GM18858 (cell line): Measurements from ENCODE around the gene TNFRSF13B.
"Not testable (repeated sequence)": the region's sequence is repeated elsewhere in the genome, so short reads cannot be mapped to it uniquely, and the experiment has no call there.

Experiments
- ATAC-seq: cut with Tn5 transposase; IDR thresholded peaks from one replicate; pipeline ENCODE4 v1.9.1; 2021; ENCODE audit not compliant: unreplicated experiment

The TNFRSF13B gene

DNA sequence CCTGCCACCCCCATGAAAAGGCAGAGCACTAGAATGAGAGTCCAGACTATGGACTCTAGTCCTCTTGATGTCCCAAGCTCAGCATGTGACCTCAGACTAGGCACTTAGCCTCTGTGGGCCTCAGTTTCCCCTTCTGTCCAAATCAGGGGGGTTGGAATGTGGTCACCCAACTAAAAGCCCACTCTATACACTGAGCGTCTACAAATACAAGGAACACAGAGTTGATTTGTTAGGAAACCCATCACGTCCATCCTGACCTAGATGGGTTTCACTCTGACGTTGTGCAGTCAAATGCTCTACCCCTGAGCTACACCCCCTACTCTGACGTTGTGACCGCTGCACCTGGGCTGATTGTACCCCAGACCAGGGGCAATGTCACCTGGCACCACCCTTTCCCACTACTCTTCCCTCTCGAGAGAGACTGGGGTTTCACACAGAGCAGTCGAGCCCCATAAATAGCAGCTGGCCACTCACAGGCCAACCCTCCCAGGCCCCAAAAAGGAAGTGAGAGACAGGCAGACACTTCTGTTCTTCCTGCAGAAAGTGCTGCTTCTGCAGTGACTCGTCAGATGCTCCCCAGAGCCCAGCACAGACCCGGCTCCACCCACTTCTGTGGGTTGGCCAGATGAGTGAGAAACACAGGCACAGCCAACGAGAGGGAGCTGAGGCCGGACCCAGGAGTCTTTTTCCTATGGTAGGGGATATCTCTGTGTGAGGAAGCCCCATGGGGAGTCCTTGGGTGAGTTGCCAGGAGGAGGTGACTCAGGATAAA, 16.1 kb upstream of the TNFRSF13B start:
- ATAC-seq = peak; percentile 50

DNA sequence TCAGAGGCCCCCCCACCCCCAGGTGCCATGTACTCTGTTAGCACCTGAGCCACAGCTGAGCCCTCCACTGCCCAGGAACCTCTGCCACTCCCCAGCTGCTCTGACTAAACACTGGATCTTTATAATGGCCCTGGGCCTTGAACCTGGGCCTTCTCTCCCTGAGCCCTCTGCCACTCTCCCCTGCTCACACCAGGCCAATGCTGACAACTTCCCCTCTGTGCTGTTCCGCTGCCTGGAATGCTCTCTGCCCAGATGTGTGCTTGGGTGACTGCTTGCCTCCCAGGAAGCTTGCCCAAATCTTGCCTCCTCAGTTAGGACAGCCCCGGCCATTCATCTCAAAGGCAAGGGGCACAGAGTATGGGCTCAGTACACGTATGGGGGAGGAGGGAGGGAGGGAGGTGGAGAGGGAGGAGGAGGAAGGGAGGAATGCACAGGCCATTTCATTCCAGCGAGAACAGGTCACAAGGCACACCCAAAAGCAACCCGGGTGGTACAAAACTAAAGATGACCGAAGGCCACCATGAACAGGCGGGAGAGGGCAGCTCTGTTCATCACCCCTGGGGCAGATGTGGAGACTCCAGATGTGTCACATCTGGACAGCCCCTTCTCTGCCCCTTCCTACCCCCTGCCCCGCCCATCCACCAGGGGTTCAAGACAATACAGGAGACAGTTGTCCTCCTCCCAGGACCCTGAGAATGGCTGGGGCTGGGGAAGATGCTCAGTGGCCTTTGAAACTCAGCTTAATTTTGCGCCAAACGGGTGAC, 15.3 kb upstream of the TNFRSF13B start:
- no peak for ATAC-seq

- ATAC-seq = no peak
Measured at GRCh38 chr17:16986391-16986790, 14.5 kb upstream of the TNFRSF13B start.

DNA sequence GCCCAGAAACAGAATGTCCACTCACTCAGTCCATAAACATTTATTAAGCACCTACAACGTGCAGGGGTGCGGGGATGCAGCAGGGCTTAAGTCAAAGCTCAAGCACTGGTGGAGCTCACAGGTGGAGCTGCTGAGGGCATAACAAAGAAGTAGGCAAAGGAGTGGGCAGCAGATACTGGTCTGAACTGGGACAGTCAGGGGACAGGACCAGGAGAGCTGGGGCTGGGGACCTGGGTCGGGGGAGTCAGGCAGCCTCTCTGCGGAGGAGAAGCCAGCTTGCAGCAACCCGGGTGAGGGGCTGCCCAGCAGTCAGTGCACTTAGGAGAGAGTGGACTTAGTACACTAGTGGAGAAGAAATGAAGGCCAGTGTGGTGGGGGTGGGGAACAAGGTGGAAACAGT, 10.0 kb upstream of the TNFRSF13B start:
- ATAC-seq = no peak

GRCh38 chr17:16980813-16981731, 9.2 kb upstream of the TNFRSF13B start:
- no peak for ATAC-seq

- no peak for ATAC-seq
Measured at GRCh38 chr17:16980061-16980460, 8.1 kb upstream of the TNFRSF13B start.

GRCh38 chr17:16979237-16979823, 7.4 kb upstream of the TNFRSF13B start:
- not testable (repeated sequence) for ATAC-seq

DNA sequence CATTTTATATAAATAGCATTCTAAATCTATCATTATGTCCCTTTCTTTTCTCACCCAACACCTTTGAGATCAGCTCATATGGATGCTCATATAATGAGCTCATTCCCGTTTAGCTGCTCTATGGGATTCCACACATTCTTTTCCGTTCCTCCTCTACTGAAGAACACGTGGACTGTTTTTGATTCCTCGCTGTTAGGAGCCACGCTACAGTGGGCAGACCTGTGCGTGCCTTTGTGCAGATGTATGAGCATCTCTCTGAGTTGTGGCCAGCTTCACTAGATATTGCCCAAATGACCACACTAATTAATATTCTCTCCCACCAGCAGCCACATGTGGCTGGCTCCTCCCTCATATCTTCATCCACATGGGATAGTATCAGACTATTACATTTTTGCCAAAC, 6.0 kb upstream of the TNFRSF13B start:
- no peak for ATAC-seq

DNA sequence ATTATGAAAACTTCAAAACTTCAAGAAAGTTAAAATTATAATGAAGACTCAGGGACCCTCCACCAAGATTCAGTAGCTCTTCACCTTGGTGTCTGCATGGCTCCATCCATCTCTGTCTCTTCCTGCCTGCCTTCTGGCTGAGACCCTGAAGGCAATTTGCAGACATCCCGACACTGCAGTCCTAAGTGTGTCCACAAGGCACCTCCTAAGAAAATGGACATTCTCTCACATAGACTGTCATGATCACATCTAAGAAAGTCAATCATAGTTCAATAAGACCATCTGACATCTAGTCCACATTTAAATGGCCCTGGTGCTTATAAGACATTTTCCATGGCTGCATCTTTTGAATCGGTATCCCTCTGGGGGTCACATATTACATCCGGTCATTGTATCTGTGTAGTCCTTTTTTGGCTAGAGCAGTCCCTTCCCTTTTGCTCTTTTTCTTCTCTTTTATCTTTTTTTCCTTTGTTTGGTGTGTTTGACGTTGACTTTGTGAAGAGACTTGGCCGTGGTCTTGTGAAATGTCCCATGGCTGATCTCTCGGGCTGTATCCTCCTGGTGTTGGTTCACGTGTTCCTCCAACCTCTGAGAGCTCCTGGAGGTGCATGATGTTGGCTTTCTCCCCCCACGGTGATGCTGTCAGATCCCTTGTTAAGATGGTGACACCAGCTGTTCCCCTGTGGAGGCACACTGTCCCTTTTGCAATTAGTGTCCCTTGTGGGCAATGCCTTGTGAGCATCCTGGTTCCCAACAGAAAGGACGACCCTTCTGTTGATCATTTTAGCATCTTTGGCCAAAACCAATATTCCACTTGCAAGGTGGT, 5.0 kb upstream of the TNFRSF13B start:
- ATAC-seq = no peak

GRCh38 chr17:16975744-16976625, 4.1 kb upstream of the TNFRSF13B start:
- ATAC-seq = peak; percentile 21

DNA sequence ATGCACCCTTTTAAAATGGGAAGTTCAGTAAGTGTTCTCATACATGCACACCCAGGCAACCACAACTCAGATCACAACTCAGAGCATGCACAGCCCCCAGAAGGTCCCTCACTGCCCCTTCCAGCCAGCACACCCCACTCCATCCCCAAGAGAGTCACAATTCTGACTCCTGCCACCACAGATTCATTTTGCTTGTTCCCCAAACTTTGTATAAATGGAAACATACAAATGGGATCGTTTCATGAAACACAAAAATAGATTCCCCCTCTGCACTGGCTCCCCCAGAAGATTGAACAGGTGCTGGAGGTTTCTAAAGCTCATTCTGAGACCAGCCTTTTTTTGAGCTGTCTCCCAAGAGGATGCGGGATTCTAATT, 3.3 kb upstream of the TNFRSF13B start:
- ATAC-seq = no peak

- ATAC-seq = no peak
Measured at GRCh38 chr17:16974569-16975276, 2.8 kb upstream of the TNFRSF13B start.

- ATAC-seq = peak; percentile 31
Measured at GRCh38 chr17:16973760-16974540, 2.0 kb upstream of the TNFRSF13B start.

GRCh38 chr17:16973043-16973442, 1.1 kb upstream of the TNFRSF13B start:
- not testable (repeated sequence) for ATAC-seq

GRCh38 chr17:16972346-16972745, 428 bp upstream of the TNFRSF13B start:
- no peak for ATAC-seq

DNA sequence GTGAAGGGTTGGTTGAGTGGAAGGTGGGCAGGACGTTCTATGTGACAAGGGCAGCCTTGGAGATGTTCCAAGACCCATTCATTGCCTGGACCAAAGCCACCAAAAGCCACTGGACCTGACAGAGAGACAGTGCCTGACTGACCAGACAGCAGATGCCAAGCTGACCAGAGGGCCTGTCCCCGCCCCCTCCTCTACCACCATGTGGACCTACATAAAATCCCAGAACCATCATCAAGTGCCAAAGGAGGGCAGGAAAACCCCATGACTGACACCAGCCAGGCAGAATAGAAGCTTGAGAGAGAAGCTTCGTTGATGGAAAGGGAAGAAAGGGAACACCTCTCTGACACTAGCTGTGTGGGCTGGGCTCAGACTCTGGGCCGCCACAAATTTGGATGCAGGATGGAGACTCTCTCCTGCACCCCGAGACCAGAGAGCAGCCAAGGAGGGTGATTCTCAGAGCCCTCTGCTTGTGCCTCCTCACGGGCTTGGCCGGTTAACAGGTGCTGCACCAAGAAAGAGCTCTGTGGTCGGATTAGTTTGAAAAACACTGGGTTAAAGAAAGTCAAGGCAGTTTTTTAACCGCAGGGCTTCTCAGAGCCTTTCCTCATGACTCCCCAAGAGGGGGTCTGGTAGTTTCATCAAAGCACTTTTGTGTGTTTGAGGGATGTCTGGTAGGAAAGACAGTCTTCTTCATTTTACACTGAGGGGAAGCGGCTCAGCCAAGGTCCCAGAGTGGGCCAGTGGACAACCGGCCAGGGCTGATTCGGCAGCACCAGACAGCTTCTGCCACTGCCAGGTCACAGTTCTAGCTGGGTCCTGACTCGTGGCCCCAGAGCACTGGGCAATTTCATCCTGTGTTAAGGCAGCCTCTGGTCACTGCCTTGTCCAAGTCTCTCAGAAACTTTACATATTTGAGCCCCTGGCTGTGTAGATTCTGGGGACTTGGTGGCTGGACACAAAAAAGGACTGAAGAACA, 1.7 kb downstream of the TNFRSF13B start:
- no peak for ATAC-seq

DNA sequence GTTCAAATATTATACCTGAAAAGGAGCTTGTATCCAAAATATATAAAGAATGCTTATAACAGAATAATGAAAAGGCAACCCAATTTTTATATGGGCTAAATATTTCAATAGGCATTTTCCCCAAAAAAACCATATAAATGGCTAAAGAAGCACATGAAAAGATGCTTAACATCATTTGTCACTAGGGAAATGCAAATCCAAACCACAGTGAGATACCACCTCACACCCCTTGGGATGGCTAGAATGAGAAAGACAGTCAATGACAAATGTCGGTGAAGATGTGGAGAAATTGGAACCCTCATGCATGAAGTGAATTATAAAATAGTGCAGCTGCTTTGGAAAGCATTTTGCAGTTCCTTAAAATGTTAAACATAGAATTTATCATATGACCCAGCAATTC, 3.1 kb downstream of the TNFRSF13B start:
- ATAC-seq = no peak
